Neutrophil (primary cell): ENCODE data around the gene COL4A1.

Experiments used
- H3K27ac ChIP-seq: fragments of 200-600 bp; sonication (generic); 2 replicates; pipeline ENCODE4 v1.5.1; 2016; ENCODE audit warnings: mild to moderate bottlenecking, moderate library complexity
- H3K27me3 ChIP-seq: fragments of 200-600 bp; sonication (generic); 2 replicates; pipeline ENCODE4 v1.6.0; 2016; ENCODE audit warnings: mild to moderate bottlenecking
- H3K36me3 ChIP-seq: fragments of 200-600 bp; sonication (generic); 2 replicates; pipeline ENCODE4 v1.5.1; 2017
- H3K4me1 ChIP-seq, 2 experiments: fragments of 200-600 bp in 1 of 2; sonication (generic) in 1 of 2; 1 replicate in 1 of 2; 2 replicates in 1 of 2; pipeline versions ENCODE4 v1.5.1 to v1.6.1; 2013 to 2016; ENCODE audit warnings: low read depth in 1 of 2, low read length in 1 of 2, mild to moderate bottlenecking in 1 of 2, moderate library complexity in 1 of 2; ENCODE audit not compliant: control insufficient read depth in 1 of 2, insufficient read depth in 1 of 2
- H3K4me3 ChIP-seq, 2 experiments: fragments of 200-600 bp in 1 of 2; sonication (generic) in 1 of 2; 1 replicate in 1 of 2; 2 replicates in 1 of 2; pipeline ENCODE4 v1.5.1; 2013 to 2016; ENCODE audit warnings: low read depth in 1 of 2, low read length in 1 of 2, mild to moderate bottlenecking in 1 of 2, moderate library complexity in 1 of 2
- H3K9me3 ChIP-seq: fragments of 200-600 bp; sonication (generic); 2 replicates; pipeline ENCODE4 v1.5.1; 2016
- TF ChIP-seq, protein P1 (sequence below): fragments of 200-600 bp; sonication (generic); IDR thresholded peaks from 2 replicates; pipeline ENCODE4 v1.5.1; 2016; ENCODE audit warnings: antibody characterized with exemption

COL4A1 gene

GRCh38 chr13:110345266-110345665 is 38.3 kb upstream of the COL4A1 start:
- no peaks in the 10 kb centered on the region for H3K9me3 ChIP-seq
- no peaks in the 10 kb centered on the region for H3K4me1 ChIP-seq

DNA sequence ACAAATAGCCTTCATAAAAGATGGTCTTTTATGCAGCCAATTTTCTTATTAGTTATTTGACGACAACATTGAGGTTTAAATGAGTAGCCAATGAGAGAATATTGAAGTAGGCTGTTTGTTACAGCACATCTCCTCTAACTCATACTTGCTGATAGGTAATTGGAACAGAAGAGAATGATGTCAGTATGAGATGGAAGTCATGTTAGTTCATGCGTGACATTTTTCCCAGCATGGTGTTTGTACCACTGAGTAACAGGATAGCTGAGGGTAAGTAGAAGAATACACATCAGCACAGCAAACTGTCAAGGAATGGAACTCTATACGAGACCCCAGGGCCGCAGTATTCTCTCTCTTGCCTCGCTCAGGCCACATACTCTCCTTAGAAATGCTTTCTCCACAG is 37.4 kb upstream of the COL4A1 start:
- Histone ChIP-seq H3K4me3 (no peak overlapping the region), H3K36me3 (no peaks in the 10 kb centered on the region), H3K4me1 (no peaks in the 10 kb centered on the region), H3K27ac (no peak overlapping the region), H3K9me3 (no peaks in the 10 kb centered on the region), H3K27me3 (peaks cover 57% of the 10 kb centered on the region)
- TF ChIP-seq, protein P1, sequence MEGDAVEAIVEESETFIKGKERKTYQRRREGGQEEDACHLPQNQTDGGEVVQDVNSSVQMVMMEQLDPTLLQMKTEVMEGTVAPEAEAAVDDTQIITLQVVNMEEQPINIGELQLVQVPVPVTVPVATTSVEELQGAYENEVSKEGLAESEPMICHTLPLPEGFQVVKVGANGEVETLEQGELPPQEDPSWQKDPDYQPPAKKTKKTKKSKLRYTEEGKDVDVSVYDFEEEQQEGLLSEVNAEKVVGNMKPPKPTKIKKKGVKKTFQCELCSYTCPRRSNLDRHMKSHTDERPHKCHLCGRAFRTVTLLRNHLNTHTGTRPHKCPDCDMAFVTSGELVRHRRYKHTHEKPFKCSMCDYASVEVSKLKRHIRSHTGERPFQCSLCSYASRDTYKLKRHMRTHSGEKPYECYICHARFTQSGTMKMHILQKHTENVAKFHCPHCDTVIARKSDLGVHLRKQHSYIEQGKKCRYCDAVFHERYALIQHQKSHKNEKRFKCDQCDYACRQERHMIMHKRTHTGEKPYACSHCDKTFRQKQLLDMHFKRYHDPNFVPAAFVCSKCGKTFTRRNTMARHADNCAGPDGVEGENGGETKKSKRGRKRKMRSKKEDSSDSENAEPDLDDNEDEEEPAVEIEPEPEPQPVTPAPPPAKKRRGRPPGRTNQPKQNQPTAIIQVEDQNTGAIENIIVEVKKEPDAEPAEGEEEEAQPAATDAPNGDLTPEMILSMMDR: no peak

More at GRCh38 chr13:110345266-110345665, 38.3 kb upstream of the COL4A1 start:
- Histone ChIP-seq H3K27me3 (peaks cover 49% of the 10 kb centered on the region), H3K27ac (no peak overlapping the region), H3K36me3 (no peaks in the 10 kb centered on the region), H3K4me3 (no peak overlapping the region)
- TF ChIP-seq, protein P1: no peak

DNA sequence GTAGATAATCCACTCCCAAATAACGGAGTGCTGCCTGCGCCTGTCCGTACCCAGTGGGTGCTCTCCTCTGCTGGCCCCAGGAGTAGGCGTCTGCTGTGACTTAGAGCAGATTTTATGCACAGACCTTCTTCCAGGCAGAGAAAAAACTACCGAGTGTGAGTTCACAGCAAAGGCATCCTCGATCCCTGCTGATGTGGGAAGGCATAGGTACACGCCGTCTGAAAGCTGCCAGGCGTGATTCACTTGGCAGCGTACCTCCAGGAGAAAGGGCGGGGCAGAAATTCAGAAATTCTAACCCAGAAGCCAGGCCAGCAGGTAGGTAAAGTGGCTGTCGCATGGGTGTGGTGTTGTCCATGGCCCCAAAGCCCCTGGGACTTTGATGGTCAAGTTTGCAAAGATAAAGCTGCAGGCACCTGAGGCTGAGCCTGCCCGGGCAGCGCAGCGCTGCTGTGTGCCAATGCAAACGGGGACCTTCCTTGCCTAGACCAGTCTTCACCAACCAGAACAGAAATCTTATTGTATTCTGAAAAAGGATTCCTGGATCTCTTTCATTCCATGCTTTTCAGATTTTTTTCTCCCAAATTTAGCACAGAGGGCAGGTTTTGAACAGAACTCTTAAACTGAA is 36.4 kb upstream of the COL4A1 start:
- Histone ChIP-seq H3K36me3 (no peaks in the 10 kb centered on the region), H3K27me3 (peaks cover 65% of the 10 kb centered on the region), H3K4me3 (no peak overlapping the region), H3K9me3 (no peaks in the 10 kb centered on the region), H3K4me1 (no peaks in the 10 kb centered on the region), H3K27ac (no peak overlapping the region)
- TF ChIP-seq, protein P1: no peak

GRCh38 chr13:110342474-110342873 is 35.5 kb upstream of the COL4A1 start:
- no peaks in the 10 kb centered on the region for H3K4me1 ChIP-seq
- H3K9me3 ChIP-seq: no peaks in the 10 kb centered on the region
- TF ChIP-seq, protein P1: no peak
- no peak overlapping the region for H3K4me3 ChIP-seq
- H3K36me3 ChIP-seq: no peaks in the 10 kb centered on the region
- no peak overlapping the region for H3K27ac ChIP-seq
- H3K27me3 ChIP-seq: peaks cover 73% of the 10 kb centered on the region

- Histone ChIP-seq H3K27me3 (peaks cover 73% of the 10 kb centered on the region), H3K27ac (no peak overlapping the region), H3K4me3 (no peak overlapping the region), H3K9me3 (no peaks in the 10 kb centered on the region), H3K4me1 (no peaks in the 10 kb centered on the region), H3K36me3 (no peaks in the 10 kb centered on the region)
- TF ChIP-seq, protein P1: no peak
These were observed 34.7 kb upstream of the COL4A1 start for GRCh38 chr13:110341445-110342244.
